Pancreas (tissue), 10 donors: ENCODE results near the gene CMTM8. TPM values are rescaled to one million over a fixed set of nuclear protein-coding genes. Genes with fewer than 3 reads are reported as not detected.
A peak's percentile ranks its signal among the peaks of the same experiment; 100 is the strongest.
"Not testable (repeated sequence)": the region's sequence is repeated elsewhere in the genome, so short reads cannot be mapped to it uniquely, and the experiment has no call there.

Experiments
- ATAC-seq, 4 donors: fragments of 200-7000 bp; cut with Tn5 transposase; one replicate each; pipeline versions ENCODE4 v1.8.0 to v1.9.1; 2020; ENCODE audit warnings: mild to moderate bottlenecking in 4 of 4, moderate library complexity in 4 of 4
- DNase-seq, 6 donors: peaks; one replicate each; pipeline ENCODE4 v3.0.0-alpha.2; 2020
- FAIRE-seq: peaks from 2 replicates; lab custom pipeline; 2012; peaks lifted over from hg19 to GRCh38; lab: Jason Lieb, UNC
- H3K27ac ChIP-seq, 4 donors: fragments of 200-600 bp; sonication (generic); 1 replicate in 3 of 4; 2 replicates in 1 of 4; pipeline versions ENCODE4 v1.5.0 to v1.8.0; 2020
- H3K27me3 ChIP-seq, 4 donors: fragments of 200-600 bp; one replicate each; pipeline ENCODE4 v1.8.0; 2021
- H3K36me3 ChIP-seq, 3 donors: fragments of 200-600 bp; sonication (generic) in 1 of 3; one replicate each; pipeline versions ENCODE4 v1.5.0 to v1.8.0; 2020 to 2021
- H3K4me1 ChIP-seq, 3 donors: fragments of 200-600 bp; one replicate each; pipeline ENCODE4 v1.8.0; 2021
- H3K4me3 ChIP-seq, 4 donors: fragments of 200-600 bp; sonication (generic) in 2 of 4; one replicate each; pipeline versions ENCODE4 v1.5.0 to v1.8.0; 2020 to 2021
- H3K9me3 ChIP-seq, 4 donors: fragments of 200-600 bp; one replicate each; pipeline ENCODE4 v1.8.0; 2021
- WGBS, 2 donors: extraction: QIAGEN DNeasy Blood & Tissue Kit; methylation state at CpG; one replicate each; pipeline ENCODE4 v1.1.7; 2013; 5-methylcytosine and 5-hydroxymethylcytosine counted together
- intact Hi-C, 3 donors: fragments of 100-400 bp; cut with DNase I; formaldehyde crosslinking; loops; one replicate each; pipeline versions ENCODE4 v1.11.1 to v1.14.2; 2022
- polyA plus RNA-seq, 2 donors: library from polyadenylated mRNA; stranded (reverse); fragments of 200-250 nt; gene quantifications; one replicate each; pipeline ENCODE4 v1.2.3, GENCODE V29; 2013
- total RNA-seq, 6 donors: library from RNA; stranded (reverse); fragmentation: NEBNext Ultra II Directional in 4 of 6; extraction: Animal tissue kit (Norgen Biotek cat#: 25700) in 4 of 6; gene quantifications; one replicate each; pipeline versions ENCODE4 v1.2.1 to v1.2.4, GENCODE V29; 2021 to 2023
- TF ChIP-seq, protein P1 (sequence below), 4 donors: fragments of 200-600 bp; sonication (generic) in 3 of 4; IDR thresholded peaks; one replicate each; pipeline versions ENCODE4 v1.5.0 to v1.8.0; 2021; ENCODE audit warnings: antibody characterized with exemption in 4 of 4
- donor health status: healthy with polysubstance abuse.
- donor health status: DM: no; HTN: no; CAD: no; lungs with moderate emphysema.
- donor health status: DM: no; HTN: no; CAD: no.
- donor health status: control.
- donor health status: control.
- donor health status: Bipolar disorder and iron deficiency.
- donor health status: DM: yes; HTN: yes; CAD: no.
- donor health status: DM: no; HTN: no; CAD: no.
- donor health status: DM: no; HTN: no; CAD: no.
- donor health status: DM: yes; HTN: yes; CAD: no.

The CMTM8 gene
- total and polyA plus RNA-seq, 8 donors, result 11.0 to 23.7 (median 16.7) TPM

DNA sequence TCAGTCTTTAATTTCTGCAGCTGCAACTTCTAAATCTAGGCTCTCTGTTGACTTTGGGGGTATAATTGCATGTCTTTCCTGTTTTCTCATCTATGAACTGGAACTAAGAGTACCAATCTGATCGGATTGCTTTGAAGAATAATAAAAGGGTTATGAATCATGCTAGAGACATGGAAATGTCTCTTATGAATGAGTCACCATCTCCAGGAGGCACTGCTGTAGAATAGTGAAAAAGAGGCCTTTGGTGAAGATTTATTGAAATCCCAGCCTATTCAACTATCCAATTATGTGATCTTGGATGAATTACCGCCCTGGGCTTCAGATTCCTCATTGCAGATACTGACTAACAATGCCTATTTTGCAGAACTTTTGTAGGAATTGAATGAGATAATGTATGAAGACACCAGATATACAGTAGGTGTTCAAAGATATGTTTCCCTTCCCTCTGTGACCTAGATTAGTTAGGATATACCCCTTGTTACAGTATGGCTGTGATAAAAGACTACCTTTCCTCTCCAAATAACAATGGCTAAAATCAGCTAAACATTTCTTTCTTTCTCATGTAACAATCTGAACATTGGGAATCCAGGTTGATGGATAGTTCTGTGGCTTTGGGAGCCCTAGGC is 11.5 kb upstream of the CMTM8 start:
- Histone ChIP-seq H3K27me3 (no peaks in the 10 kb centered on the region), H3K9me3 (no peaks in the 10 kb centered on the region), H3K4me3 (no peak overlapping the region), H3K36me3 (no peaks in the 10 kb centered on the region), H3K27ac (no peak overlapping the region), H3K4me1 (no peaks in the 10 kb centered on the region)
- intact Hi-C loops, result no loop called here
- TF ChIP-seq, protein P1, sequence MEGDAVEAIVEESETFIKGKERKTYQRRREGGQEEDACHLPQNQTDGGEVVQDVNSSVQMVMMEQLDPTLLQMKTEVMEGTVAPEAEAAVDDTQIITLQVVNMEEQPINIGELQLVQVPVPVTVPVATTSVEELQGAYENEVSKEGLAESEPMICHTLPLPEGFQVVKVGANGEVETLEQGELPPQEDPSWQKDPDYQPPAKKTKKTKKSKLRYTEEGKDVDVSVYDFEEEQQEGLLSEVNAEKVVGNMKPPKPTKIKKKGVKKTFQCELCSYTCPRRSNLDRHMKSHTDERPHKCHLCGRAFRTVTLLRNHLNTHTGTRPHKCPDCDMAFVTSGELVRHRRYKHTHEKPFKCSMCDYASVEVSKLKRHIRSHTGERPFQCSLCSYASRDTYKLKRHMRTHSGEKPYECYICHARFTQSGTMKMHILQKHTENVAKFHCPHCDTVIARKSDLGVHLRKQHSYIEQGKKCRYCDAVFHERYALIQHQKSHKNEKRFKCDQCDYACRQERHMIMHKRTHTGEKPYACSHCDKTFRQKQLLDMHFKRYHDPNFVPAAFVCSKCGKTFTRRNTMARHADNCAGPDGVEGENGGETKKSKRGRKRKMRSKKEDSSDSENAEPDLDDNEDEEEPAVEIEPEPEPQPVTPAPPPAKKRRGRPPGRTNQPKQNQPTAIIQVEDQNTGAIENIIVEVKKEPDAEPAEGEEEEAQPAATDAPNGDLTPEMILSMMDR (IDR thresholded peaks at IDR 0.05), result no peak
- FAIRE-seq (no peak), DNase-seq (no peak), ATAC-seq (no peak)
- 87 to 89% methylated on average over 2 of the region's 2 CpGs for WGBS, 2 donors

DNA sequence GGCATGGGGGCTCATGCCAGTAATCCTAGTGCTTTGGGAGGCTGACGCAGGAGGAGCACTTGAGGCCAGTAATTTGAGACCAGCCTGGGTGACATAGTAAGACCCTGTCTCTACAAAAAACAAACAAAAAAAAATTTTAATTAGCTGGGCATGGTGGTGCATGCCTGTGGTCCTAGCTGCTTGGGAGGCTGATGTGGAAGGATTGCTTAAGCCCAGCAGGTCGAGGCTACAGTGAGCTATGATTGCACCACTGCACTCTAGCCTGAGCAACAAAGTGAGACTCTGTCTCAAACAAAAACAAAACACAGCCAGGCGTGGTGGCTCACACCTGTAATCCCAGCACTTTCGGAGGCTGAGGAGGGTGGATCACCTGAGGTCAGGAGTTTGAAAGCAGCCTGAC is 9.7 kb upstream of the CMTM8 start:
- H3K27ac ChIP-seq, intact Hi-C loops, H3K4me1 ChIP-seq, FAIRE-seq, H3K4me3 ChIP-seq, ATAC-seq, DNase-seq, H3K27me3 ChIP-seq, H3K9me3 ChIP-seq, H3K36me3 ChIP-seq: not testable (repeated sequence)
- 89 to 90% methylated on average over 4 of the region's 4 CpGs for WGBS, 2 donors

DNA sequence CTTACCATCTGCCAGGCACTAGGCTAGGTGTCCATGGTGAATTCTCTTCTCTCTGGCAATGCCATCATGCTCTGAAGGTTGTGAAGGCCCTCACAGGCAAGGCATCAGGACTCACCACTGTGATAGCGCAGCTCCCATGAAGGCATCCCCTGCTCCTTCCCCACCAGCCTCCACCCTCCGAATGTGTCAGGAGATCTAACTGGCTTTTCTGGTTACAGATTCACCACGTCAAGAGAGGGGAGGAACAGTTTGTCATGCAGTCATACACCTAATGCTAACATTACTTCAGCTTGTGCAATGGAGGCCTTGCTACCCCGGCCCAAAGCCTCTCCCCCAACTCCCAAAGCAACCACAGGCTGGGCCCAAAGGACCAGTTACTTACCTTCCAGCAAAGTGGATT is 8.9 kb upstream of the CMTM8 start:
- no peaks in the 10 kb centered on the region for H3K9me3 ChIP-seq
- WGBS, 2 donors, result 81 to 89% methylated on average over 4 of the region's 4 CpGs
- H3K36me3 ChIP-seq, result no peaks in the 10 kb centered on the region
- intact Hi-C loops, result no loop called here
- H3K4me3 ChIP-seq, result no peak overlapping the region
- H3K27ac ChIP-seq, result no peak overlapping the region
- H3K4me1 ChIP-seq, result no peaks in the 10 kb centered on the region
- no peak for DNase-seq
- ATAC-seq, result no peak
- TF ChIP-seq, protein P1 (IDR thresholded peaks at IDR 0.05), result no peak
- FAIRE-seq, result no peak
- H3K27me3 ChIP-seq, result no peaks in the 10 kb centered on the region

DNA sequence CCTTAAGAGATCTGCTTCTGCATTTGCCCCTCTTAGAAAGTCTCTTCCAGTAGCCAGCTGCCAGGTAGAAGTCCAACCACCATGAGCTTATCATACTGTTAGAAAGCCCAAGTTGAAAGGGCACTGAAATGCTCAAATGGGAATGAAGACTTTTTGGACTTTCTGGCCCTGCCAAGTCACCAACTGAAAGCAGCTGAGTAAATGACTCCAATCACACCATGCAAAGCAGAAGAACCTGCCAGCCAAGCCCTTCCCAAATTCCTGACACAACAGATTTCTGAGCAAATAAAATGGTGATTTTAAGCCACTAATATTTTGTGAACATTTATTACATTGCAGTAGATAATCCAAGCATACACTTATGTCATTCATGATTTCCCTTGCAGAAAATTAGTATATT is 2.1 kb upstream of the CMTM8 start:
- peaks cover 0 to 10% (median 3%) of the 10 kb centered on the region in 3 donors for H3K4me1 ChIP-seq
- H3K27me3 ChIP-seq, result no peaks in the 10 kb centered on the region
- ATAC-seq (no peak), DNase-seq (no peak), FAIRE-seq (no peak)
- no peak overlapping the region for H3K27ac ChIP-seq
- TF ChIP-seq, protein P1 (IDR thresholded peaks at IDR 0.05), result no peak
- H3K9me3 ChIP-seq, result no peaks in the 10 kb centered on the region
- H3K36me3 ChIP-seq, result no peaks in the 10 kb centered on the region
- H3K4me3 ChIP-seq, result no peak overlapping the region
- intact Hi-C loops, result no loop called here

DNA sequence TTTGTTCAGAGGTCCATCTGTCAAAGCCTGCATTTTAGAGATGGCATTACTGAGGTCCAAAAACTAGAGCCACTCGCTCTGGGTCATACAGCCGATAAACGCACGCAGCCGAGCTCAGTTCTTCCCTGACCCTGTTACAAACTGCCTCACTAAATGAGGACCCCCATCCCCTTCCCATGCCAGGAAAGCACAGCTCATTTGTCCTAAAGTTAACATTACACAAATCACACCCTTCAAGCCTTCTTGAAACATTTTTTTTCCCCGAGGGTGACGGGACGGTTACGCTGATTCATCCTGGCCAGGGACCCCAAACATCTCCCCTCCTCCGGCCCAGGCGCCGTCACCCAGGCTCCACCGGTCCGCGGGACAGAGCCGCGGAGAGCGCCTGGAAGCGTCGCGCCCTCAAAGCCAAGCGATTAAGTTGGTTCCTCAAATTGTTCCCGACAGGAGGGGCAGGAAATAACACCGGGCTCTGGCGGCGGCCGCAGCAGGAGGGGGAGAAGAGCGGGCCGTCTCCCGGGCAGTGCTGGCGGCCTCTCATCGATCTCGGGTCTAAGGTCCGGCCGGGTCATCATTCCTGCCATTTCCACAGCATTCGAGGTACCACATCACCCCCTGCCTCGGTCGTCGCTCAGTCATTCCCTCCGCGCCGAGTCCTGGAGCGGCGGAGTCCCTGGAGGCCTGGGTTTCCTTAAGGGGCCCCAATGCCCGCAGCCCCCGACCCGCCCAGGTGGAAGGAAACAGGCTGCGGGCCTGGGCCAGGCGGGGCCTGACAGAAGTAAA is 619 bp upstream of the CMTM8 start:
- ATAC-seq (peak; percentile 55 to 72 (median 61)), FAIRE-seq (no peak), DNase-seq (peak; percentile 53 to 82 (median 69))
- Histone ChIP-seq H3K36me3 (no peaks in the 10 kb centered on the region), H3K4me3 (peak overlapping the region; percentile 73 to 96 (median 78)), H3K4me1 (peaks cover 4 to 11% (median 4%) of the 10 kb centered on the region in 3 donors), H3K27me3 (no peaks in the 10 kb centered on the region), H3K9me3 (no peaks in the 10 kb centered on the region), H3K27ac (peak overlapping the region; percentile 72 to 88 (median 84))
- TF ChIP-seq, protein P1 (IDR thresholded peaks at IDR 0.05), result no peak
- intact Hi-C loops, result no loop called here
- WGBS, 2 donors, result 3% methylated on average over 49 of the region's 49 CpGs
